ENCODE results near the gene UROC1.

Gene UROC1

DNA sequence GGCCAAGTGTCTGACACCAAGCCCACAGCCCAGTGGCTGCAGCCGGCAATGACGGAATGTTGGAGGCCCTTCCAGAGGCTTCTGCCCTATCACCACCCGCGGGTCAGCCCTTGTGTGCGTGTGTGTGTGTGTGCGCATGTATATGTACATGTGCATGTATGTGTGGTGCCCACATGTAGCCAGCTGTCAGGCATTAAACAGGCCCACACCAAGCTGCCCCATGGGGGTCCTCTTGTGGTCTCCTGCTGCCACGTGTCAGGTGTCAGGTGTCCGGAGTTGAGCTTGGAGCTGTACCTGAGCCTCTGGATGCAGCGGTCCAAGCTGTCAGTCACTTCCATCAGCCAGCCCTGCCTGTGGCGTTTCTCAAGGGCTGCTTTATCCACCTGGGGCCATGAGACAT lies 13.9 kb downstream of the UROC1 start:
- TF ChIP-seq USF1 (IDR thresholded peaks at IDR 0.05) (no peak), EGR1 (IDR thresholded peaks at IDR 0.05) (no peak), EP300 (IDR thresholded peaks at IDR 0.05; ENCODE audit: borderline replicate concordance) (no peak)
- TF ChIP-seq, protein P1, sequence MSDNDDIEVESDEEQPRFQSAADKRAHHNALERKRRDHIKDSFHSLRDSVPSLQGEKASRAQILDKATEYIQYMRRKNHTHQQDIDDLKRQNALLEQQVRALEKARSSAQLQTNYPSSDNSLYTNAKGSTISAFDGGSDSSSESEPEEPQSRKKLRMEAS (IDR thresholded peaks at IDR 0.05): no peak

DNA sequence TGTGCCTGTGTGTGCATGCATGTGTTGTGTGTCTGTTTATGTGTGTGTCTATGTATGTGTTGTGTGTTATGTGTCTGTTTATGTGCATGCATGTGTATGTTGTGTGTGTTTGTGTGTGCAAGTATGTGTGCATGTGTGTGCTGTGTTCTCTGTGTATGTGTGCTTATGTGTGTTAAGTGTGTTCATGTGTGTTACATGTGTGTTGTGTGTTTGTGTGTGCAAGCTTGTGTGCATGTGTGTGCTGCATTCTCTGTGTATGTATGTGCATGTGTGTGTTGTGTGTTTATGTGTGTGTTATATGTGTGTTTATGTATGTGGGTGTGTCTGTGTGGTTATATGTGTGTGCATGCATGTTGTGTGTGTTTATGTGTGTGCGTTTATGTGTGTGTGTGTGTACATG lies 14.9 kb downstream of the UROC1 start:
- TF ChIP-seq REST (IDR thresholded peaks at IDR 0.05; ENCODE audit: low read depth) (no peak), CEBPB (IDR thresholded peaks at IDR 0.05) (no peak), FOXM1 (IDR thresholded peaks at IDR 0.05; ENCODE audit: borderline replicate concordance, low read depth) (no peak), TCF12 (IDR thresholded peaks at IDR 0.05; ENCODE audit: low read depth) (no peak), NFIC (IDR thresholded peaks at IDR 0.05) (no peak), EP300 (IDR thresholded peaks at IDR 0.05; ENCODE audit: borderline replicate concordance) (no peak), CREB1 (IDR thresholded peaks at IDR 0.05; ENCODE audit: low read depth) (no peak), USF1 (IDR thresholded peaks at IDR 0.05) (no peak), EGR1 (IDR thresholded peaks at IDR 0.05) (no peak), ZBTB7A (IDR thresholded peaks at IDR 0.05; ENCODE audit: low read depth) (no peak), TEAD4 (IDR thresholded peaks at IDR 0.05) (no peak), TAF1 (IDR thresholded peaks at IDR 0.05; ENCODE audit: low read depth) (no peak), YY1 (IDR thresholded peaks at IDR 0.05; ENCODE audit: low read depth) (no peak), RAD21 (IDR thresholded peaks at IDR 0.05; ENCODE audit: low read depth) (no peak)
- TF ChIP-seq, protein P1 (IDR thresholded peaks at IDR 0.05): no peak

DNA sequence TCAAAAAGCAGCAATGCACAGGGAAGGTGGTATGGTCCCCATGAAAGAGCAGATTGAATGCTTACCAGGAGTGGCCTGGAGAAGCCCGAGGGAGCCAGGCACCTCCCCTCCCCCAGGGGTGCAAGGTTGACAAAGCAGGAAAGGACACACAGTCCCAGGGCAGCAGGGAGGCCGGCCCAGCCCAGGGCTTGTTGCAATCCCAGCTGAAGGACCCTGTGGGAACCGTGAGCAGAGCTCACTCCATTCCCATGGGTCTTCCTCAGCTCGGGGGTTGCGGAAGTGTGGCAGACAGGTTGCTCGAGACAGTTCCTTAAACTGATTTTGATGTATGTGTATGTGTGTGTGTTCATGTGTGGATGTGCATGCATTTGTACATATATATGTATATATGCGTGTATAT lies 15.8 kb downstream of the UROC1 start:
- TF ChIP-seq, protein P1 (IDR thresholded peaks at IDR 0.05): no peak
- TF ChIP-seq YY1 (IDR thresholded peaks at IDR 0.05; ENCODE audit: low read depth): no peak
- no peak for TF ChIP-seq TEAD4 (IDR thresholded peaks at IDR 0.05)
- no peak for TF ChIP-seq USF1 (IDR thresholded peaks at IDR 0.05)
- no peak for TF ChIP-seq CEBPB (IDR thresholded peaks at IDR 0.05)

DNA sequence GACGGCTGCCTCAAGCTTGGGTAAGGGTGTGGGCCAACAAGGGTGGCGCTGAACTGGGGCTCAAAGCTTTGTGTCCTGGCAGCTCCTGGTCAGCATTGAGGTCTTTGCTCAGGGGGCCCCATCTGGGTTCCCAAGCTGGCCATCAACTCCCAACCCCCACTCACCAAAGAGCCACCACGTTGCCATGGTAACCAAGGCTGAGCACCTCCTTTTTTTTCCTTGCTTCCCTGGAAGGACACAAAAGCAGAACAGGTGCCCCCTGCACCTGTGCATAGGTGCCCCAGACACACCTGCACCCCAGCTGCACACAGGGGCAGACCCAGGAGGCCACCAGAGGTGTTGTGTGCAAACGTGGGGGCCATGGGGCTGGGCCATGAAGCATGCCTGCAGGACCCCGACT lies 16.5 kb downstream of the UROC1 start:
- TF ChIP-seq FOXM1 (IDR thresholded peaks at IDR 0.05; ENCODE audit: borderline replicate concordance, low read depth) (no peak), EP300 (IDR thresholded peaks at IDR 0.05; ENCODE audit: borderline replicate concordance) (no peak), RAD21 (IDR thresholded peaks at IDR 0.05; ENCODE audit: low read depth) (no peak), ZBTB7A (IDR thresholded peaks at IDR 0.05; ENCODE audit: low read depth) (no peak), TEAD4 (IDR thresholded peaks at IDR 0.05) (no peak), NFIC (IDR thresholded peaks at IDR 0.05) (no peak), TCF12 (IDR thresholded peaks at IDR 0.05; ENCODE audit: low read depth) (no peak), YY1 (IDR thresholded peaks at IDR 0.05; ENCODE audit: low read depth) (no peak), CREB1 (IDR thresholded peaks at IDR 0.05; ENCODE audit: low read depth) (no peak), CEBPB (IDR thresholded peaks at IDR 0.05) (no peak), TAF1 (IDR thresholded peaks at IDR 0.05; ENCODE audit: low read depth) (no peak), REST (IDR thresholded peaks at IDR 0.05; ENCODE audit: low read depth) (no peak)
- TF ChIP-seq, protein P1 (IDR thresholded peaks at IDR 0.05): no peak

DNA sequence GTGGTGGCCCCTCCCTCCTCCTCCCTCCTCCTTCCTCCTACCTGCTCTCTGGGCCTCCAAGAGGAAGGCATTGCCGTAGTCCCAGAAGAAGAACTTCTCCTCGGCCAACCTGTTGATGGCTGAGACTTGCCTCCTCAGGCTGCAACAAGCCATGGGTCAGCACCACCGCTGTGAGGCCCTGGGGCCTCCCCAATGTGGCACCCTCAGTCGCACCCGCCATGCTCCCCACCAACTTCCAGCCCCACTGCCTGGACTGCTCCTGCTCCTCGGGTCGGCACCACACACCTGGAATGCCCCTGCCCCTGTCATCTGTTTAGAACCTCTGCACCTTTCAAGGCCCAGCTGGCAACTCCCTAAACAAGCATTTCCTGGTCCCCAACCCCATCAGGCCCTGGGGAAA lies 17.6 kb downstream of the UROC1 start:
- TF ChIP-seq TCF12 (IDR thresholded peaks at IDR 0.05; ENCODE audit: low read depth) (no peak), RAD21 (IDR thresholded peaks at IDR 0.05; ENCODE audit: low read depth) (no peak), YY1 (IDR thresholded peaks at IDR 0.05; ENCODE audit: low read depth) (no peak), USF1 (IDR thresholded peaks at IDR 0.05) (no peak), EP300 (IDR thresholded peaks at IDR 0.05; ENCODE audit: borderline replicate concordance) (no peak), CREB1 (IDR thresholded peaks at IDR 0.05; ENCODE audit: low read depth) (no peak), NFIC (IDR thresholded peaks at IDR 0.05) (no peak), ZBTB7A (IDR thresholded peaks at IDR 0.05; ENCODE audit: low read depth) (no peak), EGR1 (IDR thresholded peaks at IDR 0.05) (no peak), REST (IDR thresholded peaks at IDR 0.05; ENCODE audit: low read depth) (no peak), FOXM1 (IDR thresholded peaks at IDR 0.05; ENCODE audit: borderline replicate concordance, low read depth) (no peak), TAF1 (IDR thresholded peaks at IDR 0.05; ENCODE audit: low read depth) (no peak), TEAD4 (IDR thresholded peaks at IDR 0.05) (no peak), CEBPB (IDR thresholded peaks at IDR 0.05) (no peak)
- TF ChIP-seq, protein P1 (IDR thresholded peaks at IDR 0.05): no peak

All from Ishikawa (cell line).